NCI-H1694 (cell line): ENCODE results near the gene NSDHL.
"Not testable (repeated sequence)": the region's sequence is repeated elsewhere in the genome, so short reads cannot be mapped to it uniquely, and the experiment has no call there.

Source experiments
- DNase-seq: peaks from one replicate; lab custom pipeline; 2025; lab: John Stamatoyannopoulos, UW

Gene NSDHL

DNA sequence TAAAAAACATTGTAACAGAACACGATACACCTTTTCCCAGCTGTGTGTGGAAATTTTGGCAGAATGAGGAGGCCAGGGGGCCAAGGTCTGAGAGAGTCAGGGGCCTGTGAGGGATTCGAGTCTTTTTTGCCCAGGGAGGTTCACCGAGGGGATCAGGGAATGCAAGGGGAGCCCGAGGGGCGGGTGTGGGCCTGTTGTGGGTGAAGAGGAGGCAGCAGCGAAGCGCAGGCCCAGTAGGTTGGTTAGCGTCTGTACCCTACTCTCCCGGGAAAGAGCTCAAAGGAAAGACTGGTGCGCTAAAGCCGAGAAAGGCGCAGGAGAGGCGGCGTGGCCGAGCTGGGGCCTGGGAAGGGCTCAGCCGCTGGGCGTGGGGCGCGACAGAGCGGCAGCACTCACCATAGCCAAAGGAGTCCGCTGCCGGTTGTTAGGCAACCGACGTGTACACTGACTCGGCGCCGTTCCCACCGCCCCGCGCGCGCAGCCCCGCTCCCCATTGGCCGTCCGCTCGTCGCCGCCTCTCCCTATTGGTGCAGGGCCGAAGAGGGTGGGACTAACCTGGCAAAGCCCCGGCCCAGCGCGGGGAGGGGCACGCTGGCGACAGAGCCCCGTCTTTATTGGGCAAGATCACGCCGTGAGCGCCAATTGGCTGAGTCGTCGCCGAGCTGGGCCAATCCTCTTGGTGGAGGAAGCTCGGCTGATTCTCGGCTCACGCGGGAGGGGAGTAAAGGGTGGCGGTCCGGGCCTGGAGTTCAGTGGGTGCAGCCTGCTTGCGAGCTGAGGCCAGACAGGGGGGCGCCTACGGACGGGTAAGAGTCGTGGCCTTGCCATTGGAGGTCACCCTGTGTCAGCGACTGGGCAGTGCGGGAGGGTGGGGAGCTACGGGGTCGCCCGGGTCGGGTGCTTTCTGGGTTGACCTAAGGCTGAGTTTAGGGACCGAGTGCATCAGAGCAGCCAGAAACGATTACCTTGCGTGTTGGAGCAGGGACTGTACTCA is at the start of gene NSDHL, which contains the start of gene CETN2:
TSS of gene NSDHL (plus strand) at position 752 of the 994 bp plus-strand sequence. CDS start 15,262 bp downstream, outside the sequence.
TSS of gene CETN2 (minus strand) at position 446 of the 994 bp plus-strand sequence. CDS start at position 399, 47 bp downstream.
- DNase-seq: peak; percentile 92

DNA sequence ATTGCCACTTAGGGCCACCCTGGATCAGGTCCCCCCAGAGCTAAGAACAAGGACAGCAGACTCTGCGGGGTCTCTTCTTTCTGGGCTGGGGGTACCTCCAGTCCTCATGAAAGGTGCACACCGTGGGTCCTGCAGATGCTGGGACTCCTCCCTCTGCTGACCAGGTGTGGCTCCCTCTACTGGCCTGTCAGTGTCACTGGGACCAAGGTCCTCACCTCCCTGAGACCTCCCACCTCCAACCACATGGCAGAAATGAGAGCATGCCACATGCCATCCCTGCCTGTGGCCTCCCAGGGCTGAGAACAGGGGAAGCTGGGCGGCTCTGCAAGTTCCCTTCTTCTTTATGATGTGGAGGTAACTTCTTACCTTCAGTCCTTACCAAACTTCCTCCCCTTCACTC is 43.8 kb upstream of the NSDHL start:
- DNase-seq: not testable (repeated sequence)

DNA sequence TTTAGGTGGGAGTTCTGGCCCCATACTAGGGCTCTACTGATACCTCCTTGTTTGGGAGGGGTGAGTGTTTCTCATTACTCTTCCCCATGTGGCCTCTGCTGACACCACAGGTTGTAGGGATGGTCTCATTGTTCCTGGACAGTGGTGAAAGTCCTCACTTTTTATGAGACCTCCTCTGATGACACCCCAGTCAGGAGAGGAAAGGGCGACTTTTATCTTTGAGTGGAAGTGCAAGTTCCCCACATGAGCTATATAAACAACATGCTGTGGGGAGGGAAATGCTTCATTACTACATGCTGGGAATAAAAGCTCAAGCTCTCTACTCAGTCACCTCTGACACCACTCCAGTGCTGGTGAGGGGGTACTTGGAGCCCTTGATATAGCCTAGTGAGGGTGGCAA is 31.9 kb upstream of the NSDHL start:
- no peak for DNase-seq

DNA sequence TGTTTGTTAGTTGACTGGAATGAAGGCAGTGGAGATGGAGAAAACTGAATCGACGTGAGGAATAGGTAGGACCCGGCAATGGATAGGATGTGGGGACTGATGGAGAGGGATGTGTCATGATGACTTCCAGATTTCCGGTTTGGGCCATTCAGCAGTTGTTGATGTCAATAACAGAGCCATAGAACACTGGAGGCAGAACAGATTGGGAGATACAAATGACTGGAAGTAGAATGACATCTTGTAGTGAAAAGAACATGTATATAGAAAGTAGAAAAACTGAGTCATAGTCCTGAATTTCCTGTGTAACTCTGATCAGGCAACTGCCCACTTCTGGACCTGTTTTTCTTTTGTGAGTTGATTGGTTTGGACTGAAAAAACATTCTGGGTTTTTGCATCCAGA is 24.8 kb upstream of the NSDHL start:
- no peak for DNase-seq

DNA sequence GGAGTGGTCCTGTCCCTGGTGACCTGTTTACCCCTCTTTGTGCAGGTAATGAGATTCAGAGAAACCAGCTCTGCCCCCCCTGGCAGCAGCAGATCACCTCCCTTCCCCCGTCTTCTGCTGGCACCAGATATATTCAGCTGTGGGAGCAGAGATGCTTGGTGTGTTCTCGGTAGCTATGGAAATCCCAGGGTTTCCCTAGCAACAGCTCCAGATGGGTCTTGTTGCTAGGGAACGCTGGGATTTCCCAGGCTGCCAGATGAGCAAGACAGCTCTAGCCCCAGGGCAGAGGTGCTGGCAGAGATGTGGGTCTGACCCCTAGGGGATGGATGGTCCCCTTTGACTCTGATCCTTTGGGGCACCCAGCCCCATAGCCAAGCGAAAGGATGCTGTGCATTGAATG is 20.5 kb upstream of the NSDHL start:
- DNase-seq: peak; percentile 27

DNA sequence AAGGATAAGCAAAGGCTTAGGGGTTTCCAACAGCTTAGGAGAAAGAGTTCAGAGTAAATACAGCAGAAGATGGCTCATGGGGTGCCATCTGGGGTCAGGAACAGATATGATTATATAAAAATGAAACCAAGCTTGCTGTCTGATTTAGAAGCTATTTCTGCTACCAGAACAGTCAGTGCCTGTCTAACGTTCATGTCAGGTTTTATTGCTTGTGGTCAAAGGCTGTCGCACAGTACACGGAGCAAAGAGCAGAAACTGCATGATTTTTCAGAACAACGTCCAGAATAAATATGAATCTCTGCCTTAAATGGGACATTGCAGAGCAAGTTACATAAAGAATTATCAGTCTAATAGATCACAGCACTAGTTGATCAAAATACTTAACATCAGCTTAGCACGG is 17.7 kb upstream of the NSDHL start:
- no peak for DNase-seq

DNA sequence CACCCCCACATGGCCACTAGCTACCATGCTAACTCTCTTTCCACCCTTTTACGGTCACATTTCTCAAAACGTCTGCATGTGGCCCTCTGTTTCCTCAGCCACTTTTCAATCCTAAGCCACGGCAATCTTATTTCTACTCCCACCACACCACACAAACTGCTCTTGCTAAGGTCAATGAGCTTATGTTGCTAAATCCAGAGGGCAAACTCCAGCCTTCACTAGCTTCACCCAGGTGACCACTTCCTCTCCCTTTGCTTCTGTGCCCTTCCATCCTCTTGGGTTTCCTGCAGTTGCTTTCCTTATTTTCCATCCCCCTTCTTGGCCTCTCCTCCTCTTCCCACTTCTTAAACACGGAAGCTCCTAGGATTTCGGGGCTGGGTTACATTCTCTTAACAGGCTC is 16.8 kb upstream of the NSDHL start:
- no peak for DNase-seq

DNA sequence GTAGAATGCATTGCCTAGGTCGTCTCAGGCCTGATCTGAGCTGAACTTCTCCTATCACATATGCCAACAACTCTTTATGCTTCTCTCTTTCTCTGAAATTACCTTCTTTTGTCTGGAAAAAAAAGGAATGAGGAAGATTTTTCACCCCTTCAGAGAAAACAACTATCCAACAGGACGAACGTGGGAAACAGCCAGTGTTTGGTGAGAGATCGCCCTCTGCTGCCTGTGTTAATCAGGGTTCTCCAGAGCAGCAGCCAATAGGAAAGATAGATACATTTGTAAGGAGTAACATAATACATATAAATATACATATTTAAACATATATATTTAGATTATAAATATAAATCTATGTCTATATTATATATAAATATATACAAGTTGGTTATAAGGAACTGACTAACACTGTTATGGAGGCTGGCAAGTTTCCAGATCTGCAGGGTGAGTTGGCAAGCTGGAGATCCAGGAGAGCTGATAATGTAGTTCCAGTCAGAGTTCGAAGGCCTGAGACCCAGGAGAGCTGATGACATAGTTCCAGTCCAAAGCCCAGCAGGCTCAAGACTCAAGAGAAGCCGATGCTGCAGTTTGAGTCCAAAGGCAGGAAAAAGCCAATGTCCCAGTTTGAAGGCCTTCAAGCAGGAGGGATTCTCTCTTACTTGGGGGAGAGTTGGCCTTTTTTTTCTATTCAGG is 13.6 kb upstream of the NSDHL start:
- DNase-seq: peak; percentile 43

DNA sequence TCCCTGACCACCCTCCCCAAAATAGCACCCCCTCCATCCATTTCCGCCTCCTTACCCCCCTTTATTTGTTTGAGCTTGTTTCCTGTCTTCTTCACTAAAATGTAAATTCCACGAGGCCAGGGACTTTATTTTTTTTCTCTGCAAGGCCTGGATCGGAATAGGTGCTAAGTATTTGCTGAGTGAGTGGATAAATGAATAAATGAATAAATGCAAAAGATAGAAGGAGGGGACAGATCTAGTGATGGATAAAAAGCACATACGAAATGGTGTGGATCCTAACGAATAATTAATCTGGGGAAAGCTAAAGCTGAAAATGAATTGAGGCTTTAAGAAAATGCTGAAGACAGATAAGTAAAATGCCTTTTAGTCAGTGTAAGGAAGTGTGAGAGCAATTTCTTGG is 12.5 kb upstream of the NSDHL start:
- no peak for DNase-seq

DNA sequence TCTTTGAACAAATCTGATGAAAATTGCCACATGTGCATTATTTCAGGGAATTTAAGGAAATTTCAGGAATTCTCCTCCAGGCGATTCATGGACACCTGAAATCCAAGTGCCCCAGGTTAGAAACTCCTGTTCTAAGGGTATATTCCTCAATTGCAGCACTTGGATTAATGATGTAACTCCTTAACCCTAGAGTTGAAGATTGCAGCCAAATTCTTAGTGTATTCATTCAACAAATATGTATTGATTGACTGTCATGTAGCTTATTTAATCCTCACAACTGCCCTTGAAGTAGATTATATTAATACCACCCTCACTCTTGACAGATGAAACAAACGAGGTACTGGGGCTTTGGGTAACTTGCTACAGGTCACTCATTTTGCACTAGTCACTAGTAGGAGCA is 11.6 kb upstream of the NSDHL start:
- DNase-seq: no peak

DNA sequence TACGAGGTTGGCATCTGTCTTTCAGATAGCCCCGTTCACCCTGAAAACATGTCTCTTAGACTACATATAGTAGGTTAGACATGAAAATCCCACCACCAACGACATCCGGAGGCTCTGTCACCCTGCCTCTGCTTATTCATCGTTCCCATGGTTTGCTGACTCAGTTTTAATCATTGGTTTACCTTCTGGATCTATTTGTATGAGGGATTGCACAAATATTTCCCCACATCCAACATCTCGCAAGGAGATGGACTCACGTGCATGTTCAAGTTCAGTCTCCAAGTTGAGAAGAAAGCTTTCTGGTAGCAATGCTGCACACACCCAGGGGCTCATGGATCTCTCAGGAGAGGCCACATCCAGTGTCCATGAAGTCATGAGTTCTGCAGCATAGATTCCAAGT is 11.1 kb upstream of the NSDHL start:
- no peak for DNase-seq

DNA sequence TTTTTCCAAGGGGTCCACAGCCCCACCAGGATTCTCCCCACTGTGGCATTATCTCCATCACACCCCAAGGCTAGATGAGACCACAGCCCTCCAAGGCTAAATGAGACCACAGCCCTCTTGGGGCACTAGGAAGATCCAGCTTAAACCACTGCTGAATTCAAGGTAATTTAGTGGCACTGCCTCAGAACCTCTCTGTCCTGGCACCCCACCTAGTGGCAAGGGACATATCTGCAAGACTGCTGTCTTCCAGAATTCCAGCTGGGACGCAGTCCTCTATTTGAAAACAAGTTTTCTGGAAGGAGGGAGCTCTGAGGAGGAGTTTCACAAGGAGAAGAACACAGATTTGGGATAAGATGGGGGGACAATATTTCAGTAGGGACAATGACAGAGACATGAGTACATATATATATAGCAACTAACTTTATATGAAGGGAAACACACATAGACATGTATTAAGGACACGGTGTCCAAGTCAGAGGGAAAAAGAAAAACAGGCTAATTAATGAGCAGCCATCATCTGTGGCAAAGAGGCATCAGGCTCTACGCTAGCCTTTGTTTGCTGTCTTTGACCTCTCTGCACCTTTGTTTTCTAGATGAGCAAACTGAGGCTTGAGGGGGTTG is 9.6 kb upstream of the NSDHL start:
- peak; percentile 69 for DNase-seq

DNA sequence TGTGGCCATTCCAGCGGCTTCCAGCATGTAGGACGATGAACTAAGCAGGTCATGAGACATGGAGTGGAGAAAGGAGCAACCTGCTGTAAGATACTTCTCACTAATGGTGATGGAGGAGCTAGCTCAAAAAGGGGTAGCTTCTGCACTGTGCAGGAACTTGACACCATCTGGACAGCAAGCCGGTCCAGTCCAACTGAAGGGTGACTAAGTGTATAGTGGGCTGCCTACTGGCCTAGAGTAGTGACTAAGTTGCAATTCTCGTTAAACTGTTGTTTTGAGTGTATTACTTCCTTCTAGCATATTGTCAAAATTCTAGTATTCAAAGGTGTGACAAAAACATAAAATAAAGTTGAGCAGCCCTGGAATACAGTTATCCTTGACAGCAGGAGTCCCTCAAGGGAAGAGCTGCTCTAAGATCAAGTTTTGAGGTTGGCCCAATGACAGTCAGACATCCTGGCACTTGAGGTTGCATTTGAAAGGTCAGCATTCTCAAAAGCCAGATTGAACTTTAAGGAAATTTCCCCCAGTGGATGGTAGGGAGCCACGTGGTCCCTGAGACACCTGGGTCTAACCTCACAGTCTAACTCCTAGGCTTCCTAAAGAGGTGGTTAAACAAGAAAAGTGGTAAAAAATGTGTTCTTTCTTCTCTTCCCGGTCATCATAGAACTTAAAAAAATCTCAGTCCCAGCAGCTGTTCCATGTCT is 8.3 kb upstream of the NSDHL start:
- DNase-seq: no peak

DNA sequence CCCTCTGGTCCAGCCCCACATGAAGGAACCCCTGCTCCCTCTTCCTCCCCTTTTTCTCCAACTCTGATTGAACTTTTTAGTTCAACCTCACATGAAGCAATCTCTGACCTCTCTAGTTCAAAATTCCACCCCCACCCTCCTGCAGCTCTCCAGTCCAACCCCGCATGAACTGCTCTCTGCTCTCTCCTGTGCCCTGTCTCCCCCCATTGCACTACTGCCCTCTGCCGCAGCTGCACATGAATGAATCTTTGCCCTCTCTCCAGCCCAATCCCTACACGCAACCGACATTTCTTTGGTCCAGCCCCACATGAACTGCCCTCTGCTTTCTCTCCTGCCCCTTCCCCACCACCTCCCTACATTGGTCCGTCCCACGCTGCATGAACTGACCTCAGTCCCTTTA is 7.2 kb upstream of the NSDHL start:
- no peak for DNase-seq

DNA sequence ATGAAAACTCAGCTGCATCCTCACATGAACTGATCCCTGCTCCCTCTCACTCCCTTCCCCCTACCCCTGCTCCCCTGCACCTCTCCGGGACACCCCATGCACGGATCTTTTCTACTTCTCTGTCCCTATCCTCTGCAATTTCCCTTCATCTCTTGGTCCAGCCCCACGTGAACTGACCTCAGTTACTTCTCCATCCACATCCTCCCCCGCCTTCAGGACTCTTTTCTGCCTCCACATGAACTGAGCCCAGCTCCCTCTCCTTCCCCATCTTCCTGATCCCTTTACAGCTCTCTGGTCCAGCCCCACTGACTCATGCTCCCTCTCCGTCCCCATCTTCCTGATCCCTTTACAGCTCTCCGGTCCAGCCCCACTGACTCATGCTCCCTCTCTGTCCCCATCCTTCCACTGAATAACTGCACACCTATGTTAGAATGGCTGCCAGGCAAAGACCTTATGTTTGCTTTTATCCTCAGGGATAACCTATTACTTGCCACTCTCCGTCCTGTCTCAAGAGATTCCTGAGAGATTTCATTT is 6.0 kb upstream of the NSDHL start:
- no peak for DNase-seq

DNA sequence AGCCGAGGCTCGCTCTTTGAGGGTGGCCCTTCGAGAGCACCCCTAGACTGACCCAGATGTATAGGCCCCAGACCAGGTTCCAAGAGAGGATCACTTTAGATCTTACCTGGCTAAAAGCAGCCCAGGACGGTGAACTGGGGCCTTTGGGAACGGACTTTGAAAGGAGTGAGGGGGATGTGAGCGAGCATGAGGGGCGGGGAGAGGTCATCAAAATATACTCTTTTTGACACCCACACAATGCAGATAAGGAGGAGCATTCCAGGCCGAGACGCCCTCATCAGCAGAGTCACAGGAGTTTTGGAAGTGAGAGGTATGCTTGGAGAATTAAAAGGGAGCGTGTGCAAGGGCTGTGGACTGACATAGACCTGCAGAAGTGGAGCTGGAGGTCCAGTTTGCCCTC is 528 bp downstream of the NSDHL start:
- no peak for DNase-seq

DNA sequence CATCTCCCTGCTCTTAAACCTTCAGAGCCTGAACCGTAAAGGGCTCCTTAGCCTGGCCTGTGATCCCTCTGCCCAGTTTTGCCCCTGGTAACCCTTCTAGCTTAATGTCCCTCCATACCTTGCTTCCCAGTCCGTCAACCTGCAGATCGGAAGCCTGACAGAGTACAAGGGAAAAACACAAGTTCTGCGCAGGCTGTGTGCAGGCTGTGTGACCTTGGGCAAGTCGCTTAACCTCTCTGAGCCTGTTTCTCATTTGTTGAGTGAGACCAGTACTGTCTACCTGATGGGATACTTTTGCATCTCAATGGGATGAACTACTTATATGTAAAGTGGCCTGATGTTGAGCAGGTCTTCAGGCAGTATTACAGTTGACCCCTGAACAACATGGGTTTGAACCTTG is 1.7 kb downstream of the NSDHL start:
- no peak for DNase-seq

DNA sequence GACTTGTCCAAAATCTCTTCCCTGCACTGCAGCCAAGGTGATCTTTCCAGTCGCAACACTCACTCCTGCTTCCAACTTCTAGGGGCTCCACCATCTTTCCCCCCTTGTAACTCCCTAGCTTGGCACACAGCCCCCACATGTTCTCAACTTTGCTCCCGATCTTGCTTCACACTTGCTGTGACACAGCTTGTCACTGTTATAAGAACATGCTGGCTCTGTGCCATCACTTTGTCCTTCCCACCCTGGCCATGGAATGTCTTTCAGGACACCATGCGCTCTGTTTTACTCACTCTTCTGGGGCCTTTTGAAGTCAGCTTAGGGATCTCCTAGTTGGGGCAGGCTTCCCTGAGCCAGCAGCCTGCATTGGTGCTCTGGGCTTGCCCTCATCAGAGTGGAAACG is 2.5 kb downstream of the NSDHL start:
- DNase-seq: no peak

DNA sequence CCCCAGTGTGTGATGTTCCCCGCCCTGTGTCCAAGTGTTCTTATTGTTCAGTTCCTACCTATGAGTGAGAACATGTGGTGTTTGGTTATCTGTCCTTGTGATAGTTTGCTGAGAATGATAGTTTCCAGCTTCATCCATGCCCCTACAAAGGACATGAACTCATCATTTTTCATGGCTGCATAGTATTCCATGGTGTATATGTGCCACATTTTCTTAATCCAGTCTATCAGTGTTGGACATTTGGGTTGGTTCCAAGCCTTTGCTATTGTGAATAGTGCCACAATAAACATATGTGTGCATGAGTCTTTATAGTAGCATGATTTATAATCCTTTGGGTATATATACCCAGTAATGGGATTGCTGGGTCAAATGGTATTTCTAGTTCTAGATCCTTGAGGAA is 4.6 kb downstream of the NSDHL start:
- DNase-seq: not testable (repeated sequence)

DNA sequence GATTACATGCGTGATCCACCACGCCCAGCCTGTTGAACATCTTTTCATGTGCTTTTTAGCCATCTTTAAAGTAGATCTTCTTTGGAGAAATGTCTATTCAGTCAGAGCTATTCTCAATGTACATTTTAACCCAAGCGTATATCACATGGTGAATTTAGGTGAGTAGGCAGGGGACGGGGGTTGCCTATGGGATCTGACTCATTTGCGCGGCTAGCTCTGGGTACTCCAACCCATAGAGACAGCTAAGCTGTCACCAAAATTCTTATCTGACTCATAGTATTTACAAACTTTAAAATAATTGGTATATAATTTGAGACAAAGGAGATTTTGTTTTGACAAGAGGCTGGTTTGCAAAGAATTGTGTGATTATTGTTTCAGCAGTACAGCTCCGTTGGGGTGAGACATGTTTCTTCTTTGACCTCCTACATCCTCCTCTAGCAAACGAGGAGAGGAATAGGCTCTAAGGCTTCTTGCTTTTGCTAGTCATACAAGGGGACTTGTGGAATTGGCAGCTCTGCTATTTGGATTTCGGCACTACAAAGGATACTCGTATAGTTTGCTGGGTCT is 12.0 kb downstream of the NSDHL start:
- DNase-seq: no peak

DNA sequence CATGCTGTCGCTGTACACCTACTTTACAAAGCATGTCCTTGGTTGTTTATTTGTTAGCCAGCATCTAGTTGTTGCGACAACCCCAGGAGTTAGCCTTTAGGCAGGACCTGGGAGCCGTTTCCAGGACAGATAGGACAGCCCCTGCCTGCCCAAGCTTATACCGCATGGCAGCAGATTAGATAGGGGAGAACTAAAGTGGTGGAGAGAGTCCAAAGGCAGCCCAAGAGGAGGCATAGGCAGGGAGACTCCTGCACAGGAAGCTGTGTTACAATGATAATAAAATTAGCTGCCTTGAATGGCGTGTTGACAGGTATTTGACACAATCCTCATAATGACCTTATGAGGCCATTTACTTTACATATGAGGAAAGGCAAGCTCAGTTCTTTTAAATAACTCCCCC is 13.0 kb downstream of the NSDHL start:
- no peak for DNase-seq
